ENCODE measurements around the gene PICK1. TPM values are rescaled to one million over a fixed set of nuclear protein-coding genes. Genes with fewer than 3 reads are reported as not detected.

Gene PICK1
- total RNA-seq, 1 experiment from 2014 or later = 35.7 TPM

GRCh38 chr22:38029370-38029769 is 27.8 kb upstream of the PICK1 start:
- Histone ChIP-seq H4K5ac (ENCODE audit: insufficient read length, low read depth, low read length) (no peak overlapping the region), H3K23ac (ENCODE audit: insufficient read length, low read depth, low read length) (no peak overlapping the region), H2AK5ac (ENCODE audit: insufficient read length, low read length) (no peak overlapping the region), H2BK5ac (ENCODE audit: insufficient read length, low read length) (no peak overlapping the region), H3K56ac (ENCODE audit: insufficient read length, low read depth, low read length) (no peak overlapping the region), H3K14ac (ENCODE audit: insufficient read depth, low read length) (no peak overlapping the region), H3K27me3 (ENCODE audit: insufficient read depth, low read length) (no peaks in the 10 kb centered on the region), H3K27ac (ENCODE audit: insufficient read length, low read depth, low read length) (no peak overlapping the region), H3K4ac (ENCODE audit: low read depth, low read length) (no peak overlapping the region), H3K4me1 (ENCODE audit: insufficient read depth, low read length) (no peaks in the 10 kb centered on the region; the same call in 1 of the 2 replicates), H2BK12ac (ENCODE audit: insufficient read length, low read depth, low read length) (no peak overlapping the region), H3K23me2 (ENCODE audit: insufficient read length, low read depth, low read length, poor library complexity, severe bottlenecking) (no peaks in the 10 kb centered on the region), H2AFZ (ENCODE audit: low read length) (no peak overlapping the region), H3K18ac (ENCODE audit: insufficient read length, low read depth, low read length) (no peak overlapping the region), H3T11ph (ENCODE audit: low read length) (no peak overlapping the region), H2BK120ac (ENCODE audit: low read depth, low read length, poor library complexity, severe bottlenecking) (no peak overlapping the region), H3K79me2 (ENCODE audit: insufficient read depth, low read length) (no peaks in the 10 kb centered on the region), H2BK15ac (ENCODE audit: low read depth, low read length) (no peak overlapping the region), H4K91ac (ENCODE audit: insufficient read length, low read depth, low read length) (no peak overlapping the region), H3K4me2 (ENCODE audit: insufficient read depth, insufficient read length, low read length) (no peak overlapping the region), H3K9ac (ENCODE audit: extremely low read depth, insufficient read length, low read length) (no peak overlapping the region), H2BK20ac (ENCODE audit: low read depth, low read length, poor library complexity, severe bottlenecking) (no peak overlapping the region), H4K20me1 (ENCODE audit: control insufficient read depth, insufficient read depth, insufficient read length) (no peaks in the 10 kb centered on the region), H3K9me3 (ENCODE audit: control insufficient read depth, low read depth, low read length) (no peaks in the 10 kb centered on the region), H4K8ac (replicated peaks; ENCODE audit: insufficient read length, low read depth, low read length) (no peak overlapping the region), H3K79me1 (ENCODE audit: insufficient read depth, low read depth, low read length, poor library complexity, severe bottlenecking) (no peaks in the 10 kb centered on the region)
- Mint-ChIP-seq H3K4me1 (peaks cover 19 to 29% of the 10 kb centered on the region in 2 experiments), H3K36me3 (ENCODE audit: insufficient read depth in 1 of 3, low read depth in 3 of 3) (no peaks in the 10 kb centered on the region), H3K9me3 (no peaks in the 10 kb centered on the region), H3K27me3 (ENCODE audit: low read depth) (peaks cover 31% of the 10 kb centered on the region), H3K4me3 (no peak overlapping the region), H3K27ac (no peak overlapping the region)
- no peak for DNase-seq
- no peak for TF ChIP-seq CTCF (conservative IDR thresholded peaks at IDR 0.05)
